SKM-1 (cell line): ENCODE data around the gene LRRC8D.

Experiments used
- DNase-seq: peaks from one replicate; lab custom pipeline; 2025; ENCODE audit not compliant: unreplicated experiment; lab: John Stamatoyannopoulos, UW

The LRRC8D gene

DNA sequence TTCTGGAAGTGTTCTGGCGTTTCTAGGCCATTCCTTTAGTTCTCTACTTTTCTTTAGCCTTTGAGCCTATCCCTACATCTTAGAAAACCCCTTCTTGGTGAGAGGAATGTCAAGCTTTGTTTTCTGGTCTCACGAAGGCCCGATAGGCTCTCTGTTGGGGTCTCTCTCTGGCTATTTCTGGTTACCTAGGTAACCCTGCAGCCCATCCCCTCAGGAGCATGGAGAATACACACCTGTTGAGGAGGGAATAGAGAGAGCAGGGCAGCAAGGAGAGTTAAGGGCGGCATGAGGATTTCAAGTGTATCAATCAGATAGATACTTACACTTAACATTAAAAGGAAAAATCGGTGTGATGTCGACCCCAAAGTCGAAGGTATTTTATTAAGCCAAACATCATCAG is 45.7 kb downstream of the LRRC8D start:
- no peak for DNase-seq

GRCh38 chr1:89870998-89871397 is 50.2 kb downstream of the LRRC8D start:
- DNase-seq = no peak

DNA sequence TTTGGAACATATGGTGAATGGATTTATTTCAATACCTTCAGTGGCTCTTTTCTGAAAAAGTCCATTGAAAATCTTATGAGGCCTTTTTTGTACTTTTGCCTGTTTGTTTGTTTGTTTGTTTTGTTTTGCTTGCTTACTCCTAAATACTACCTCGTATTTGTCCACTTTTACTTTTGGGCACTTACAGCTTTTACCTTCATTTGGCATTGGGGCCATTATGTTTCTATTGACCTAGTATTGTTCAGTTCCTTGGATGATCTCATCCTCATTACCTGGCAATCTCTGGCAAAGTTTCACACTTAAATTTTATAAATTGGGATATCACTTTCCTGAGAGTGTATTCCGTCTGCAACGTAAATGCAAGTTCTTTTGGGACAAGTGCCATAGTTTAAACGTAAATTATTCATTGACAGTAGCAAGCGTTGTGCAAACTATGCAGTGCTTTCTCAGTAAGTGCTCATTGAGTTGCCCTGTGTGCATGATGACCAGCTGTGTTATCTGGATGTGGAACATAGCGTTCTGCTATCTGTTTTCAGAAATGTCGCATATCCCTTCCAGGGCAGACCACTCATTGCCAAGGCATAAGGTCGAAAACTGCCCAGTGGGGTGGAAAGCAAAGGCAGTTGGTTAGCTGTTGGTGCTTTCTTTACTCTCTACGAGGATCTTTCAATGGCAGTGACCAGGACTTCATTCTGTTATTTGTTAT is 51.1 kb downstream of the LRRC8D start:
- DNase-seq = no peak

DNA sequence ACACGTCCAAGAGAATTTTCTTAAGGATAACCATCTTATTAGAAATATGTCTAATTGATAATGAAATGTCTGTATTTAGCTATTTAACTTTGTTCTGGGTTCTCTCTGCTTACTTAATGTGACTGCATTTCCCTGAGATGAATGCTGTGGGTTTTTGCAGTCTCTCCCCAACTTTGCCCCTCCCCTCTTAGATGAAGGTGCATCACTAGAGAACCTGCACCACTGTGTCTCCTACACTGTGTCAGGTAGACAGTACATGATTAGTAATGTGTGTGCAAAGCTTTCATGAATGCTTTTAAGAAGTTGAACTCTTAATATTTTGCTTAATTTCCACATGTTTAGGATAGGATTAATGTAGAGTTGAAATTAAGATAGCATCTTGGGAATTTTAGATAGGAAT is 51.7 kb downstream of the LRRC8D start:
- DNase-seq = no peak

GRCh38 chr1:89873288-89873687 is 52.5 kb downstream of the LRRC8D start:
- DNase-seq = no peak

DNA sequence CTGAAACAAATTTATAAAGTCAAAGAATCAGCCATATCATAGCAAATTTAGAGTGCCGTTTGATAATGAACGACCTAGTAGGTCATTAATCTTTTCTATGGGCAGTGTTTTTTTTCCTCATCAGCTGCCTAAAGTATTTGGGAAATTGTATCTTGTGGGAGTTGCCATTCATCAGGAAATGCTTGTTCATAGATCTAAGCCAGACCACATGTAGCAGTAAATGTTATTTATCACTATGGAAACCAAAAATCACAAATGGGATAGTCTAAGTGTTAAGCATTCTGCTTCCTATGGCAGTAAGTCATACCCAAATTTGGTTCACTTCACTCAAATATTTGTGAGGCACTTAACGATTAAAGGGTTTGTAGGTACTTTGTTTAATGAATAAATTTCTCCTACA is 52.9 kb downstream of the LRRC8D start:
- DNase-seq = no peak

- no peak for DNase-seq
Measured at GRCh38 chr1:89876463-89876862, 55.6 kb downstream of the LRRC8D start.

DNA sequence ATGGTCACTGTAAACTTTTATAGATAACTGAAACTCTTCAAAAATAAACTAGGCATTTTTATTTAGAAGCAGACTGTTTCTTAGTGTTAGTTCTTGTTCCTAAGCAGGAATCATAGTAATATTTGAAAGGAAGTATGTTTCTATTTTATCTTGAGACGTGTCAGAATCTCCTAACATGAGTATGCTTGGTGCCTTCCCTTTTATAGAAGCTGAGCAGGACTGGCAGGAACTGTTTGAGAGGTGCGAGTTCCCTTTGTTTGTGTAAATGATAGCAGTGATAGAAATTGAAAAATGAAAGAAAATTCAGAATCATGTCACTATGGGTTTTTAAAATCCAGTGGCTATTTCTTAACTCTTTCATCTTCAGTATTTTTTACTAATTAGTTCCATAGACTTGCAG is 56.9 kb downstream of the LRRC8D start:
- DNase-seq = no peak

DNA sequence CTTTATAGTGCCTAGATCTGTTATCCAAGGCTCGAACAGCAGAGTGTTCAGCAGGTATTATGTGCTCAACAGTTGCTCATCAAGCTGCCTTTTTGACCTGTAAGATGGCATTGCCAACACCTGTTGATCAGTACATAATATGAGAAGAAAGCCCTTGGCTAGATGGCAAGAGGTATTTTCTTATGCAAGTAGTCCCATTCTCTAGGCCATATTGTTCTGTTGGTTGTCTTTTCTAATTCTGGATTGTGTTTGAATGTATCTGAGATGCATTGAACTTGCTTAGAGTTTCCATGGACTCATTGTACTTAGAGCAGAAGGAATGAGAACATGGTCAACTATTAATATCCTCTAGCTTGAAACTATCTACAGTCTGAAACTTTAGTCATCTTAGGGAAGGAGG is 57.4 kb downstream of the LRRC8D start:
- no peak for DNase-seq

- no peak for DNase-seq
Measured at GRCh38 chr1:89880679-89881078, 59.8 kb downstream of the LRRC8D start.

DNA sequence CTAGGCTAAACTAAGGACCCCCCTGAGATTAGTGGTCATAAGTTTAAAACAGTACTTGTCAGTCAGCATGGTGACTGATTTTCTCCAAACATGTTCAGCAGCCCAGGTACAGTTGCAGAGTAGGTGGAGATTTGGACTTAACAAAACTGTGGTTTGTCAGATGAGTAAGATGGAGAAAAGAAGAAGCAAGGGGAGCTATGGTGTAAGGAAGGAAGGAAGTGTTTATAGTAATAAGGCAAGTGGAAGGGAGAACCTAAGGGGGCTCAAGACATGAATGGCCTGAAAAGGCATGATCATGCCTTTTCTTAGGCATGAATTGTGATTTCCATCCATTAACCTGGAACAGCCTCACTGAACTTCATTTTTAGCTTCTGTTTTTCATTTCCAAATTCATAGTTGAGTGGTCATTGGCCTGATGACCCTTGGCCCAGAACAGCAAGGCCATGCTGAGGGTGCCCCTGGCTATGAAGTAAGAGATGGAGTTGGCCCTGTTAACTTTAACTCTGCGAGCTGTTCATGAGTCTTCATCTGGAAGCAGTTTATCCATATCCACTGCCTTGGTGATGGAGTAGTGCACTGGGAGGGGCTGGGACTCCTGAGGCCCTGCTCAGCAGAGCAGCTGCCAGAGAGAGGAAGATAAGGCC is 60.7 kb downstream of the LRRC8D start:
- no peak for DNase-seq

DNA sequence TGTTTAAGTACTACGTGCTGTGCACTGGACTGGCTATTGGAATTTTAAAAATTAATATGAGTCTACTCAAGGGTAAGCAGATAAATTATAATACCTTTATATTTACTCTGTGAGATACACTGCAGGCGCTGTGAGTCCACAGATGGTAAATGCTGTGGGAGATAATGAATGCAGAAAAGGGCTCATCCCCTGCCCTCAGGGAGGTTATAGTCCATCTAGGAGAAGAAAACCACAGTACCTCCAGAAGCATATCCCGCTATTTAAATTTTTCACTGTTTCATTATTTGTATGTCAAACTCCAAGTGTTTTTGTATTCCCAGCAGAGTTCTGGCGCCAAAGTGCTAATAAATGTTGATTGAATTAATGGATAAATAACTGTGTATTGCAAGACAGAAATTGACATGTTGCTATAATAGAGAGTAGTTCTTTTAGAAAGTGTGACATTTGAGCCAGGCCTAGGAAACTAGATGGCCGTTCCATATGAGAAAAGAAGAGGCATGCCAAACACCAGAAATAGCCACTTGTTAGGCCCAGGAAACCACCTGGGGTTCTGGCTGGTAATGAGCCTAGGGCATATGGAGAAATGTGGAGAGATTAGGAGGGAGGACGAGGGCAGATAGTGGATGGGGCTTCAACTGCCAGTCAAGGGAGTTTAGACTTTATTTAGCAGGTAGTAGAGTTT is 61.7 kb downstream of the LRRC8D start:
- no peak for DNase-seq

GRCh38 chr1:89883030-89883379 is 62.2 kb downstream of the LRRC8D start:
- no peak for DNase-seq

- no peak for DNase-seq
Measured at GRCh38 chr1:89884718-89885596, 64.1 kb downstream of the LRRC8D start.

- DNase-seq = no peak
Measured at GRCh38 chr1:89887270-89887669, 66.4 kb downstream of the LRRC8D start.

GRCh38 chr1:89887713-89888112 is 66.9 kb downstream of the LRRC8D start:
- DNase-seq = no peak

DNA sequence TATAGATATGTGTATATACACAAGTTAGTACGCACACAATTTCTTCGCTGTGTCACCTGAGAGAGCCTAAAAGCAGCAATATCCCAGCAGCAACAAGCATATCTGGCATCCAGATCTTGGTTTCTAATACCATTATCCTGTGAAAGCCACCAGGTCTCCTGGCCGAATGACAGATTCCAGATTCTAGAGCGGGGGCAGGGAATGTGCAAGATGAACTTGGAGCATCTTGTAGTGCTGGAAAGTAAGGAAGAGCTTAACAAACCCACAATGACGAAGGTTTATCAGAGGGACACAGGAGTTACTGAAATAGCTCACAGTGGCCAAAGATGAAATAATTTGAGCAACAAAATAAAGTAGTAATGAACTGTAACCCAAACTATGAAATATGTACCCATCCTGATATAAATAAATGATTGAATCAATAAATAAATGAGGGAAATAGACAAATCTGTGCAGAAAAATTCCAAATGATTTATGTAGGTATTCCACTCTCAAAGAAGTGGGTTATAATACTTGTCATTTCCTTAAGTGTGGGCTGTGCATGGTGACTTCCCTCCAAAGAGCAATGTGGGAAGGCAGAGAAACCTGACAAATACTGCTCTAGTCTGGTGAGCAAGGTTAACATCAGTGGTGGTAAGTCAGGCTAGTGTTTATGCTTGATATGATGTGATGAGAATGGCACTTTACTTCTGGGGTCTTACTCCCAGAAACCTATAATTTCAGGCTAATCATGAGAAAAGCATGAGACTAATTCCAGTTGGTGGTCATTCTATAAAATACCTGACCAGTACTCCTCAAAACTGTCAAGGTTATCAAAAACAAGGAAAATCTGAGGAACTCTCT is 67.9 kb downstream of the LRRC8D start:
- no peak for DNase-seq

- no peak for DNase-seq
Measured at GRCh38 chr1:89889323-89889615, 68.4 kb downstream of the LRRC8D start.

DNA sequence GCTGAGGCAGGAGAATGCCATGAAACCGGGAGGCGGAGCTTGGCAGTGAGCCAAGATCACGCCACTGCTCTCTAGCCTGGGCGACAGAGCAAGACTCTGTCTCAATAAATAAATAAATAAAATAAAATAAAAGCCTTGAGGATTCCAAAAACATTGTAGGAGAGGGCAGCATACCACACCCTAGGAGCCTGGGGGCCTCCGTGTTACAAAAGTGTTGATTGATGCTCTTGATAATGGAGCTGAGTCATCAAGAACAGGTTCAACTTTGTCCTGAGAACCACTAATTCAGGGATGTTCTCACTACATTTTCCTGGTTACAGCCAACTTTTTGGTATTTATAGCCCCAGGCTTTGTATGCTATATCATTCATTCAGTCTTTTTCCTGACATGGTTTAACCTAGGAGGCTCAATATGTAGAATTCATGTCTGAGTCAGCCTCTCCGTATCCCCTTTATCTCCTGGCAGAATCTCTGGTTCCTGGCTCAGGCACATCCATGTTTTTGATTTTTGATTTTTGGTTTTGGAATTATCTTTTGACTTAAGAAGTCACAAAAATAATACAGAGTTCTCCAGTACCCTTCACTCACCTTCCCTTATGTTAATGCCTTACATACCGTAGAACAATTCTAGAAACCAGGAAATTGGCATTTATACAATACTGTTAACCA is 69.4 kb downstream of the LRRC8D start:
- DNase-seq = no peak

GRCh38 chr1:89892816-89893215 is 72.0 kb downstream of the LRRC8D start:
- DNase-seq = no peak
